HEK293T (cell line): ENCODE data around the gene MLXIPL.

Source experiments
- CTCF ChIA-PET: fragments of 350-600 bp; formaldehyde crosslinking; extraction: SDS; loops from one replicate; lab custom pipeline; 2021; ENCODE audit warnings: antibody characterized with exemption, inconsistent platforms; lab: Yijun Ruan, JAX
- POLR2A ChIA-PET: fragments of 350-600 bp; formaldehyde crosslinking; extraction: SDS; loops from one replicate; lab custom pipeline; 2020; ENCODE audit warnings: antibody characterized with exemption, inconsistent platforms; lab: Yijun Ruan, JAX
- DNase-seq: peaks from one replicate; pipeline ENCODE4 v3.0.0; 2012; ENCODE audit warnings: mixed read lengths; ENCODE audit errors: extremely low spot score
- ARNT ChIP-seq: fragments of 450-650 bp; IDR thresholded peaks from 2 replicates; pipeline ENCODE4 v1.6.1; 2017; ENCODE audit warnings: mild to moderate bottlenecking
- BHLHE40 ChIP-seq: fragments of 450-650 bp; IDR thresholded peaks from 2 replicates; pipeline ENCODE4 v1.6.1; 2016; ENCODE audit warnings: mild to moderate bottlenecking, moderate library complexity, borderline replicate concordance
- CTBP1 ChIP-seq: fragments of 450-650 bp; IDR thresholded peaks from 2 replicates; pipeline ENCODE4 v1.6.1; 2016; ENCODE audit warnings: borderline replicate concordance
- ELF4 ChIP-seq: fragments of 450-650 bp; IDR thresholded peaks from 2 replicates; pipeline ENCODE4 v1.6.1; 2017; ENCODE audit warnings: antibody characterized with exemption
- FOXA1 ChIP-seq: fragments of 450-650 bp; IDR thresholded peaks from 2 replicates; pipeline ENCODE4 v1.6.1; 2016; ENCODE audit warnings: mild to moderate bottlenecking
- FOXK2 ChIP-seq: fragments of 450-650 bp; IDR thresholded peaks from 2 replicates; pipeline ENCODE4 v1.6.1; 2016; ENCODE audit warnings: mild to moderate bottlenecking
- FOXM1 ChIP-seq: fragments of 450-650 bp; IDR thresholded peaks from 2 replicates; pipeline ENCODE4 v1.6.1; 2017; ENCODE audit warnings: mild to moderate bottlenecking, borderline replicate concordance
- HDGF ChIP-seq: fragments of 450-650 bp; IDR thresholded peaks from 2 replicates; pipeline ENCODE4 v1.6.1; 2017; ENCODE audit warnings: antibody characterized with exemption, borderline replicate concordance
- L3MBTL2 ChIP-seq: fragments of 450-650 bp; conservative IDR thresholded peaks from 2 replicates; pipeline ENCODE4 v1.6.1; 2016; ENCODE audit warnings: mild to moderate bottlenecking
- LEF1 ChIP-seq: fragments of 450-650 bp; IDR thresholded peaks from 2 replicates; pipeline ENCODE4 v1.6.1; 2017; ENCODE audit warnings: mild to moderate bottlenecking, borderline replicate concordance
- NFRKB ChIP-seq: fragments of 450-650 bp; IDR thresholded peaks from 2 replicates; pipeline ENCODE4 v1.6.1; 2016; ENCODE audit warnings: mild to moderate bottlenecking, moderate library complexity
- SP1 ChIP-seq: fragments of 450-650 bp; IDR thresholded peaks from 2 replicates; pipeline ENCODE4 v1.6.1; 2017
- SUZ12 ChIP-seq: fragments of 450-650 bp; IDR thresholded peaks from 2 replicates; pipeline ENCODE4 v1.6.1; 2016; ENCODE audit warnings: mild to moderate bottlenecking
- TARDBP ChIP-seq: fragments of 450-650 bp; IDR thresholded peaks from 2 replicates; pipeline ENCODE4 v1.6.1; 2016
- ZNF384 ChIP-seq: fragments of 450-650 bp; IDR thresholded peaks from 2 replicates; pipeline ENCODE4 v1.6.1; 2016
- TF ChIP-seq, protein P1 (sequence below): fragments of 450-650 bp; IDR thresholded peaks from 2 replicates; pipeline ENCODE4 v1.6.1; 2016

MLXIPL gene

DNA sequence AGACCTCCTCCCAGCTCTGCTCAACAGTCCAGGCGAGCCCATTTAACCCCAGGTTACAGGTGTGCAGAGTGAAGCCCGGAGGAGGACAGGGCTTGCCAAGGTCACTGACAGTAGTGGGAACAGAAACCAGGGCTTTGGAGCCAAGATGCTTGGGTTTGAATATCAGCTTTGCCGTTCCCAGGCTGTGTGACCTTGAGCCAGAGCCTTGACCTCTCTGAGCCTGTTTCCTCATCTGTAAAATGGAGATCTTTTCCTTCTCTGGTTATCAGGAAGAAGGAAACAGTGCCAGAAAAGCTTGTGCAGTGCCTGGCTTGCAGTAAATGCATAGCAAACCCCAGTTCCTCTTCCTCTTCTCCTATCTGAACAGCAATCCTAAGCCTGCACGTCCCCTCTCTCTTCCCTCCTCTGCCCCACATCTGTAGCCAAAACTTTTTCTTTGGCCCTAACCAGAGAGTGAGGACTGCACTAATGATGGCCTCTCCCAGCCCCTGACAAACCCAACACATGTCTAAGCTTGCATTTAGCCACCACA lies 21.4 kb upstream of the MLXIPL start:
- TF ChIP-seq BHLHE40 = no peak
- TF ChIP-seq ZNF384 = no peak
- TF ChIP-seq FOXM1 = no peak
- no peak for TF ChIP-seq L3MBTL2
- no peak for TF ChIP-seq NFRKB
- TF ChIP-seq SUZ12 = no peak
- no peak for TF ChIP-seq HDGF
- no peak for TF ChIP-seq FOXK2
- TF ChIP-seq FOXA1 = no peak
- TF ChIP-seq, protein P1, sequence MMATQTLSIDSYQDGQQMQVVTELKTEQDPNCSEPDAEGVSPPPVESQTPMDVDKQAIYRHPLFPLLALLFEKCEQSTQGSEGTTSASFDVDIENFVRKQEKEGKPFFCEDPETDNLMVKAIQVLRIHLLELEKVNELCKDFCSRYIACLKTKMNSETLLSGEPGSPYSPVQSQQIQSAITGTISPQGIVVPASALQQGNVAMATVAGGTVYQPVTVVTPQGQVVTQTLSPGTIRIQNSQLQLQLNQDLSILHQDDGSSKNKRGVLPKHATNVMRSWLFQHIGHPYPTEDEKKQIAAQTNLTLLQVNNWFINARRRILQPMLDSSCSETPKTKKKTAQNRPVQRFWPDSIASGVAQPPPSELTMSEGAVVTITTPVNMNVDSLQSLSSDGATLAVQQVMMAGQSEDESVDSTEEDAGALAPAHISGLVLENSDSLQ = no peak
- no peak for TF ChIP-seq CTBP1
- CTCF ChIA-PET = no interaction called here
- DNase-seq = no peak
- POLR2A ChIA-PET = interaction anchor here (1.5 kb wide), 1 partner anchor 16 kb away, joined by 3 read pairs; no protein-coding TSS in a partner anchor

DNA sequence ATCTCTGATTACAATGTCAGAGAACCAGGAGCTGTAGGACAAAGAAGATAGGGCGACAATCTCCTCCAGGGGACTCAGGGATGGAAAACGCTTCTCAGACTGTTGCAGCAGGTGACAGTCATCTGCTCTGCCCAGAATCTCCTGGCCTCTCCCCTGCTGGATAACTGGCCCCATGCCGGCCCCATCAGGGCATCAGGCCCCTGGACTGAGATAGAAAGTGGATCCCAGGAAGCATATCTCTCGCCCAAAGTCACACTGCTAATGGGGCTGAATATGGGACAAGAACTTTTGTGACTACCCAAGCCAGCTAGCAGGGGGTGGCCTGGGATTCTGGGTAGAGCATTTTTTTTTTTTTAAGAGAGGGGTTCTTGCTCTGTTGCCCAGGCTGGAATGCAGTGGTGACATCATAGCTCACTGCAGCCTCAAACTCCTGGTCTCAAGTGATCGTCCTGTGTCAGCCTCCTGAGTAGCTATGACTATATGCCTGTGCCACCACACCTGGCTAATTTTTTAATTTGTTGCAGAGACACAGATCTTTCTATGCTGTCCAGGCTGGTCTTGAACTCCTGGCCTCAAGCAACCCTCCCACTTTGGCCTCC lies 20.5 kb upstream of the MLXIPL start:
- DNase-seq = no peak
- no peak for TF ChIP-seq ZNF384
- no peak for TF ChIP-seq ELF4
- no peak for TF ChIP-seq LEF1
- no peak for TF ChIP-seq FOXA1
- TF ChIP-seq BHLHE40 = no peak
- no peak for TF ChIP-seq SP1
- no peak for TF ChIP-seq CTBP1
- TF ChIP-seq L3MBTL2 = no peak
- TF ChIP-seq, protein P1 = no peak
- TF ChIP-seq TARDBP = no peak
- TF ChIP-seq ARNT = no peak
- no peak for TF ChIP-seq SUZ12
- ChIA-PET POLR2A (interaction anchor here (1.5 kb wide), 1 partner anchor 15 kb away, joined by 3 read pairs; no protein-coding TSS in a partner anchor), CTCF (interaction anchor here (1.4 kb wide), 1 partner anchor 15 kb away, joined by 5 read pairs; no protein-coding TSS in a partner anchor)

DNA sequence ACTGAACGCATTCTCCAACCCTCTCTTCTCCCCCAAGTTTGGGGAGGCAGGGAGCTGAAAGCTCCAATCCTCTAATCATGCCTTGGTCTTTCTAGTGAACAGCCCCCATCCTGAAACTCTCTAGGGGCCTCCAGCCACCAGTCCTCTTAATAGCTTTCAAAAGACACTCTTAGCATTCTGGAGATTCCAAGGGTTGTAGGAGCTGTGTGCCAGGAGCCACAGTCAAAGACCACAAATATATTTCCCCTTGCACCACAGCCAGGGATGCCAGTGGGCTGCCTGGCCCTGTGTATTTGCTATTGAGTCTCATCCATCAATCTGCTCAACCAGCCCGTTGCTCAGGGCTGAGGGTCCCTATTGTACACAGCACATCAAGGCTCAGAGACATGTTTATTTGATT lies 18.5 kb upstream of the MLXIPL start:
- TF ChIP-seq TARDBP (no peak), BHLHE40 (no peak), HDGF (no peak), ELF4 (no peak), FOXM1 (no peak), ARNT (no peak), SP1 (no peak), CTBP1 (no peak), LEF1 (no peak)
- TF ChIP-seq, protein P1 = no peak
- POLR2A ChIA-PET = no interaction called here
- CTCF ChIA-PET = no interaction called here
- no peak for DNase-seq

DNA sequence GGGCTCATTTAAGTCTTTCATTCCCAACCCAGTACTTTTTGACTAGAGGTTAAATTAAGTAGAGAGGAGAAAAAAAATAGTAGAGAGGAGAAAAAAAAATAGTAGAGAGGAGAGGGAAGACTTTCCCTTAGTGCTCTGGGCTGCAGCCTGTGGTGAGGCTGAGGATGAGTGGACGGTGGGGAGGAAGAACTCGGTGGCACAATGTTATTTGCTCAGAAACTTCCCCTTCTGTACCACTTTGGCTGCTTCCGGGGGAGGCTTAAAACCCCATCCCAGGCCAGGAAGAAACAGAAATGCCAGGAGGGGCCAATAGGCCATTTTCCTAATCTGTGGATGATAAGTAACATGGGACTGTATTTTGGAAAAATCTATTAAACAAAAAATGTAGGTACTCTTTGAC lies 14.6 kb upstream of the MLXIPL start:
- POLR2A ChIA-PET = no interaction called here
- CTCF ChIA-PET = interaction anchor here (1.3 kb wide), 1 partner anchor 10 kb away, joined by 4 read pairs; no protein-coding TSS in a partner anchor
- TF ChIP-seq CTBP1 (no peak), FOXM1 (no peak), BHLHE40 (no peak), SP1 (no peak), HDGF (no peak), ELF4 (no peak), ZNF384 (no peak), NFRKB (no peak), FOXK2 (no peak), LEF1 (no peak), L3MBTL2 (no peak)
- TF ChIP-seq, protein P1 = no peak

DNA sequence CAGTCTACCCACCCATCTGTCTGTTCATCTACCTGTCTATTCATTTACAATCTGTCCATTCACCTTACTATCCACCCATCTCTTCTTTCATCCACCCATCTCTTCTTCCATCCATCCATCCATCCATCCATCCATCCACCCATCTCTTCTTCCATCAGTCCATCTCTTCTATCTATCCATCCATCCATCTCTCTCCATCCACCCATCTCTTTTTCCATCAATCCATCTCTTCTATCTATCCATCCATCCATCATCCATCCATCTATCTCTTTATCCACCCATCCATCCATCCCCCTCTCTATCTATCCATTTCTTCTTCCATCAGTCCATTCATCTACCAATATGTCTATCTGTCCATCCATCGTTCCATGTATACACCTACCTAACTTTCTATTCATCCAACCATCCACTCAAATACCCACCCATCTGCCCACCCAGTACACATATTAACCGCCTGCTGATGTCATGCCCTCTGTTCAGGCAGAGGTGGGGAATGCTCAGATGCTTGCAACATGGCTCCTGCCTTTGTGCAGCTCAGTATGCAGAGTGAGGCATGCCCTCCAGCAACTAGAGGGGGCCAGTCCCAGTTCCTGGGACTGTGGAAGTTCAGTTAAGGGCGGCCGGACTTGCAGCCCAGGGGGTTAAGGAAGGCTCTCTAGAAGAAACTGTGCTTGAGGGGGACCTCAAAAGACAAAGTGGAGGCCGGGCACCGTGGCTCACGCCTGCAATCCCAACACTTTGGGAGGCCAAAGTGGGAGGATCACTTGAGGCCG lies 11.3 kb upstream of the MLXIPL start:
- DNase-seq = no peak
- CTCF ChIA-PET = interaction anchor here (0.8 kb wide), 1 partner anchor 88 kb away, joined by 3 read pairs; no protein-coding TSS in a partner anchor
- no peak for TF ChIP-seq NFRKB
- TF ChIP-seq ZNF384 = no peak
- no peak for TF ChIP-seq ELF4
- POLR2A ChIA-PET = no interaction called here

More for the DNA sequence above, 14.6 kb upstream of the MLXIPL start:
- no peak for DNase-seq
